Effector memory CD8-positive, alpha-beta T cell (primary cell): ENCODE measurements around the gene TMEM256.

ENCODE experiments used
- ATAC-seq: fragments of 150-1000 bp; cut with Tn5 transposase; replicated peaks from 2 replicates; pipeline ENCODE4 v1.10.0; 2021; ENCODE audit warnings: mild to moderate bottlenecking, moderate library complexity
- DNase-seq, 3 experiments: peaks; one replicate each; pipeline ENCODE4 v3.0.0; 2021
- H3K27ac Mint-ChIP-seq, 2 donors: one replicate each; pipeline ENCODE4 v1.8.0; 2022; ENCODE audit warnings: mild to moderate bottlenecking in 2 of 2, mixed read lengths in 2 of 2, moderate library complexity in 2 of 2
- H3K27me3 Mint-ChIP-seq, 2 donors: one replicate each; pipeline ENCODE4 v1.8.0; 2022; ENCODE audit warnings: mixed read lengths in 2 of 2
- H3K36me3 Mint-ChIP-seq: one replicate; pipeline ENCODE4 v1.8.0; 2022; ENCODE audit warnings: mild to moderate bottlenecking, moderate library complexity, mixed read lengths; ENCODE audit not compliant: insufficient read depth
- H3K4me1 Mint-ChIP-seq, 2 donors: one replicate each; pipeline ENCODE4 v1.8.0; 2022; ENCODE audit warnings: low read depth in 2 of 2, mixed read lengths in 2 of 2
- H3K4me3 Mint-ChIP-seq, 2 donors: one replicate each; pipeline ENCODE4 v1.8.0; 2022; ENCODE audit warnings: mild to moderate bottlenecking in 2 of 2, mixed read lengths in 2 of 2, moderate library complexity in 2 of 2
- H3K9me3 Mint-ChIP-seq, 2 donors: one replicate each; pipeline ENCODE4 v1.8.0; 2022; ENCODE audit warnings: mixed read lengths in 2 of 2

Gene TMEM256

DNA sequence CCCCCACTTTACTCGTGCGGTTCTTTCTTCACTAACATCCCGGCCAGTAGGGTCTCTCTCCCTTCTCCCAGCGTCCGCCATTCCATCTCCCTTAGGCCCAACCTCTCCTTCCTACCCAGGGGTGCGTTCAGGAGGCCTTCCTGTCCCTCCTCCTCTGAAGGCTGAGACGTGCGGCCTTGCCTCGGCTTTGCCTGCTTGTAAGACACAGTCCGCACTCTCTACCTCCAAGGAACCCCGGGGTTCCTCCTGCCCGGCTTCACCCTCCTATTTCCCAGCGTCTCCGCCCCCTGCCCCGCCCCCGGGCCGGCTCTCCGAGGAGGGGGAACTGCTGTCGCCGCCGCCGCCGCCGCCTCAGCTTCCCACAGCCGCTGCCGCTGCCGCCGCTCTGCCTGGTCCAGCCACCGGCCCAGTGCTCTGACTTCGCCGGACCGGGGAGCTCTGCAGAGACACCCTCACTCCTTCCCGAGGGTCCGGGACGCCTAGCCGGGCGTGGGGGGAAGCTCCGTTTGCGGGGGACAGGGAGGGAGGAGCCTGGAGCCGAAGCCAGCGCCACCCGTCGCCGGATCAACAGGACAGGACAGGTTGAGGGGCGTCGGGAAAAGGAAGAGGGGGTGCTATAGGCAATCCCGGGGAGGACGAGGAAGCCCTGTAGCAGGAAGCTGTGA is 34.2 kb upstream of the TMEM256 start:
- no peak for ATAC-seq
- peak overlapping the region; percentile 60 to 76 for H3K4me3 Mint-ChIP-seq
- peak overlapping the region in 1 of 2 donors; percentile 16 for H3K27ac Mint-ChIP-seq
- H3K4me1 Mint-ChIP-seq: peaks cover 34 to 41% of the 10 kb centered on the region in 2 donors
- peaks cover 28% of the 10 kb centered on the region for H3K36me3 Mint-ChIP-seq
- no peaks in the 10 kb centered on the region for H3K9me3 Mint-ChIP-seq
- DNase-seq: peak in 1 of 3 experiments; percentile 12
- H3K27me3 Mint-ChIP-seq: peaks cover 40 to 53% of the 10 kb centered on the region in 2 donors

DNA sequence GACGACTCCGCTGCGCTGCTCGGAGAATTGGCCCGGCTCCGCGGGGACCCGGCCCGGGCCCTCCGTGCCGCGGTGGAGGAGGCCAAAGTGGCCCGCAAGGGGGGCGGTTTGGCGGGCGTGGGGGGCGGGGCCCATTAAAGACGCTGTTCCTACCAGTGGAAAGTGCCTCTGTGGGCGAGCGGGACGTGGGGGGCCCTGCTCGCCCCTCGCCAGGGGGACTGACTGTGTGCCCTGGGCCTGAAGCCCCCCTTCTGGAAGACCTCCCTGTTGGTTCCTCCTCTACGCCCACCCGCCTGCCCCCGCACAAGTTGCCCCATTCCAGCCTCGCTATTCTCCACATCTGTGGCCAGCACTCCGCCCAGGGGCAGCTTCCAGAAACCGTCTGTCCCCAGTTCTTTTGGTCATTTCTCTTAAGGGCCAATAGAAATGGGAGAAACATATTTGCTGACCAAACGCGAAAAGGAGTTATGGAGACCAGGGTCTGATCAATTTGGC is 33.5 kb upstream of the TMEM256 start:
- H3K9me3 Mint-ChIP-seq: no peaks in the 10 kb centered on the region
- ATAC-seq (no peak), DNase-seq (no peak)
- H3K27ac Mint-ChIP-seq: peak overlapping the region in 1 of 2 donors; percentile 93
- peak overlapping the region; percentile 93 to 97 for H3K4me3 Mint-ChIP-seq
- peaks cover 28% of the 10 kb centered on the region for H3K36me3 Mint-ChIP-seq
- peaks cover 35 to 49% of the 10 kb centered on the region in 2 donors for H3K27me3 Mint-ChIP-seq
- peaks cover 34 to 41% of the 10 kb centered on the region in 2 donors for H3K4me1 Mint-ChIP-seq

DNA sequence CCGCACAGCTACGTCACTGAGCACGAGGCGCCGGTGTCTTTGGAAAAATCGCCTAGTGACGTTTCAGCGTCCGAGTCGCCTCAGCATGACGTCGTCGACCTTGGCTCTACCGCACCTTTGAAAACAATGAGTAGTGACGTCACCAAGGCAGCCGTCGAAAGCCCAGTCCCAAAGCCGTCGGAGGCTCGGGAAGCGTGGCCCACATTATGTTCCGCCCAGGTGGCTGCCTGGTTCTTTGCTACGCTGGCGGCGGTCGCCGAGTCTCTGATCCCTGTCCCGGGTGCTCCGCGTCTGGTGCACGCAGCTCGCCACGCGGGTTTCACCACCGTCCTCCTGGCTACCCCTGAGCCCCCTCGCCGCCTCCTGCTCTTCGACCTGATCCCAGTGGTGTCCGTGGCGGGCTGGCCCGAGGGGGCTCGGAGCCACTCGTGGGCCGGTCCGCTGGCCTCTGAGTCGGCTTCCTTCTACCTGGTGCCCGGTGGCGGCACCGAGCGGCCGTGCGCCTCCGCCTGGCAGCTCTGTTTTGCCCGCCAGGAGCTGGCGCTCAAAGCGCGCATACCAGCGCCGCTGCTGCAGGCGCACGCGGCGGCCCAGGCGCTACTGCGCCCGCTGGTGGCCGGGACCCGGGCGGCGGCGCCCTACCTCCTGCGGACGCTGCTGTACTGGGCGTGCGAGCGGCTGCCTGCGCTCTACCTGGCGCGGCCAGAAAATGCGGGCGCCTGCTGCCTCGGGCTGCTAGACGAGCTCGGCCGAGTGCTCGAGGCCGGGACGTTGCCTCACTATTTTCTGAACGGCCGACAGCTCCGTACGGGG is 32.9 kb upstream of the TMEM256 start:
- Mint-ChIP-seq H3K36me3 (peaks cover 28% of the 10 kb centered on the region), H3K27me3 (peaks cover 29 to 43% of the 10 kb centered on the region in 2 donors), H3K4me3 (peak overlapping the region; percentile 93 to 97), H3K4me1 (peaks cover 34 to 41% of the 10 kb centered on the region in 2 donors), H3K27ac (peak overlapping the region; percentile 68 to 93), H3K9me3 (no peaks in the 10 kb centered on the region)
- peak; percentile 65 for ATAC-seq
- peak; percentile 72 to 82 (median 78) for DNase-seq

DNA sequence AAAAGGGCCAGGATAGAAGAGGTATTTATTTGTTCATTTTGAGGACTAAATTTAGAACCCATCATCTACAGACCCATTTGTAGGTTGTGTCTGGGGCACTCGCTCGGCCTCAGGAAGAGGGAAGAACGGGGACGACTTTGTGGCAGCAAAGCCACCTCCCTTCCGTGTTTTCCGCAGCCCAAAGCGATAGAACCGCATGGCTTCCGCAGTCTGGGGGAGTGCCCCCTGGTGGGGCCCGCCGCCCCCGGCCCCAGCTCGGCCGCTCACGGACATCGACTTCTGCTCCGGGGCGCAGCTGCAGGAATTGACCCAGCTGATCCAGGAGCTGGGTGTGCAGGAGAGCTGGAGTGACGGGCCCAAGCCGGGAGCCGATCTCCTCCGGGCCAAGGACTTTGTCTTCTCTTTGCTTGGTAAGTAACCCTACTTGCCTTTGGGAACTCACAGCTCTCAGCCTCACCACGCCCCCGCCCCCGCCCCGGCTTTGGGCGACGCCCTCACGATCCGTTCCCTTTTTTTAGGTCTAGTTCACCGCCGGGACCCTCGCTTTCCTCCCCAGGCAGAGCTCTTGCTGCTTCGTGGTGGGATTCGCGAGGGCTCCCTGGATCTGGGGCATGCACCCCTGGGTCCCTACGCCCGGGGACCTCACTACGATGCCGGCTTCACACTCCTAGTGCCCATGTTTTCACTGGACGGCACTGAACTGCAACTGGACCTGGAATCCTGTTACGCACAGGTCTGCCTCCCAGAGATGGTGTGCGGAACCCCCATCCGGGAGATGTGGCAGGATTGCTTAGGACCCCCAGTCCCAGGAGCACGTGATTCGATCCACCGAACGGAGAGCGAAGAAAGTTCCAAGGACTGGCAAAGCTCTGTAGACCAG is 32.0 kb upstream of the TMEM256 start:
- Mint-ChIP-seq H3K9me3 (no peaks in the 10 kb centered on the region), H3K27ac (peak overlapping the region; percentile 90 to 93), H3K27me3 (peaks cover 22 to 34% of the 10 kb centered on the region in 2 donors), H3K4me1 (peaks cover 34 to 41% of the 10 kb centered on the region in 2 donors), H3K36me3 (peaks cover 28% of the 10 kb centered on the region), H3K4me3 (peak overlapping the region; percentile 93 to 97)
- peak; percentile 11 to 41 (median 27) for DNase-seq
- peak; percentile 37 for ATAC-seq

DNA sequence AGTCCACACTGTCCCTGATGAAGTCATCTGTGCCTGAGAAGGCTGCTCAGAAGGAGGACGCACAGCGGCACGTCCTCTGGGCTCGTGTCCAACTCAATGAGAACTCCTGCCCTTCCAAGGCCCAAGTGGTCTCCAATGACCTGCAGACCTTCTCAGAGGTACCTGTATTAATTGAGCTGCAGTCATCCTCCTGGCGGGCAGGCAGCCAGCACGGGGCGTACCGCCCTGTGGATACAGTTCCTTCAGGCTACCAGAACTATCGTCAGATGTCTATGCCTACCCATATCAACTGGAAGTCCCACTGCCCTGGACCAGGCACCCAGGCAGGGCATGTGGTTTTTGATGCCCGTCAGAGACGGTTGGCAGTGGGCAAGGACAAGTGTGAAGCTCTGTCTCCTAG is 28.4 kb upstream of the TMEM256 start:
- Mint-ChIP-seq H3K27ac (no peak overlapping the region), H3K36me3 (peaks cover 21% of the 10 kb centered on the region), H3K27me3 (no peaks in the 10 kb centered on the region), H3K4me1 (peaks cover 16 to 19% of the 10 kb centered on the region in 2 donors), H3K4me3 (no peak overlapping the region), H3K9me3 (no peaks in the 10 kb centered on the region)
- DNase-seq (no peak), ATAC-seq (no peak)

DNA sequence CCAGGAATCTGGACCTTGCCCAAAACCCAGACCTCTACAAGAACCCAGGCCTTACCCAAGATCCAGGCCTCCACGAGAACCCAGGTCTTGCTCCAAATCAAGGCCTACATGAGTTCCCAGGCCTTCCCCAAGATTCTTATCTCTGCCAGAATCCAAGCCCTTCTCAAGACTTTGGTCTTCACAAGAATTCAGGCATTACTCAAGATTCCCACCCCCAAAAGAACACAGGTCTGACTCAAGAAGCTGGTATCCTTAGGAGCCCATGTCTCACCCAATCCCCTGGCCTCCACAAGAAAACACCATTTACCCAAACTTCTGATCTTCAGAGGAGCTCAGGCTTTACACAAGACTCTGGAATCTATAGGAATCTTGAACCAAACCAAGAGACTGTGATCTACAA is 27.3 kb upstream of the TMEM256 start:
- Mint-ChIP-seq H3K4me1 (peaks cover 9 to 12% of the 10 kb centered on the region in 2 donors), H3K4me3 (no peak overlapping the region), H3K9me3 (no peaks in the 10 kb centered on the region), H3K27ac (no peak overlapping the region), H3K36me3 (peaks cover 10% of the 10 kb centered on the region), H3K27me3 (no peaks in the 10 kb centered on the region)
- DNase-seq: no peak
- no peak for ATAC-seq

DNA sequence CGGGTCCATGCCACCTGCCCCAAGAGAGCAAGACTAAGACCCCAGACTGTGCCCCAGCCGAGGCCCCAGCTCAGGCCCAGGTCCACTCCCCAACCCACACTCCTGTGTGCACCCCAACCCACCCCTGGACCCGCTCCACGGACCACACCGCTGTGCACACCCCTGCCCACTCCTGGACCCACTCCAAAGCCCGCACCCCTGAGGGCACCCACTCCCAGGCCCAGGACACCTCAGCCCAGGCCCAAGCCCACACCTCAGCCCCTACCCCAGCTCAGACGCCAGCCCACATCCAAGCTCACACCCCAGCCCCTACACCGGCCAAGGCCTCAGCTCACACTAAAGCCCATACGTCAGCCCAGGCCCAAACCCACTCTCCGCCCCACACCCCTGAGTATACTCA is 25.8 kb upstream of the TMEM256 start:
- Mint-ChIP-seq H3K4me3 (no peak overlapping the region), H3K9me3 (no peaks in the 10 kb centered on the region), H3K27ac (no peak overlapping the region), H3K36me3 (no peaks in the 10 kb centered on the region), H3K4me1 (no peaks in the 10 kb centered on the region), H3K27me3 (no peaks in the 10 kb centered on the region)
- ATAC-seq: no peak
- no peak for DNase-seq

DNA sequence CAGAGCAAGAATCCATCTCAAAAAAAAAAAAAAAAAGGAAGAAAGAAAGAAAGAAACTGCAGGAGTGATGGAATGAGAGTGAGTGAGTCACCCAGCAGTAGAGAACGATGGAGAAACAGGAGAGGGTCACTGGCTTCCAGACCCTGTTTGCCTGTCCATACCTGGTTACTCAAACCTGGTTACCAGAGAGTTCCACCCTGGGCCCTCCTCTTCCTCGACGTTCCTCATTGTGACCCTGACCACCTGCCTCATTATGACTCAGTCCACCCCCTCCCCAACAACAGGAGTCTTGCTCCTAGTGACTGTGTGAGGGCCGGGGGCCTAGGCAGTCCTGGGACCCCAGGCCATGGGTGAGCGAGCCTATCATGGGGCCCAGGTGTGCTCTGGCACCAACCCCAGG is 24.7 kb upstream of the TMEM256 start, which contains the start of gene SPEM3:
Gene SPEM3 (plus strand): TSS at position 301 of the 400 bp plus-strand sequence. CDS start 46 bp downstream, at position 347.
- H3K36me3 Mint-ChIP-seq: no peaks in the 10 kb centered on the region
- peaks cover 0 to 1% of the 10 kb centered on the region in 2 donors for H3K4me1 Mint-ChIP-seq
- H3K9me3 Mint-ChIP-seq: no peaks in the 10 kb centered on the region
- H3K27ac Mint-ChIP-seq: no peak within 1 kb of the TSS
- H3K27me3 Mint-ChIP-seq: no peaks in the 10 kb centered on the region
- ATAC-seq: no peak
- no peak for DNase-seq
- no peak within 1 kb of the TSS for H3K4me3 Mint-ChIP-seq

DNA sequence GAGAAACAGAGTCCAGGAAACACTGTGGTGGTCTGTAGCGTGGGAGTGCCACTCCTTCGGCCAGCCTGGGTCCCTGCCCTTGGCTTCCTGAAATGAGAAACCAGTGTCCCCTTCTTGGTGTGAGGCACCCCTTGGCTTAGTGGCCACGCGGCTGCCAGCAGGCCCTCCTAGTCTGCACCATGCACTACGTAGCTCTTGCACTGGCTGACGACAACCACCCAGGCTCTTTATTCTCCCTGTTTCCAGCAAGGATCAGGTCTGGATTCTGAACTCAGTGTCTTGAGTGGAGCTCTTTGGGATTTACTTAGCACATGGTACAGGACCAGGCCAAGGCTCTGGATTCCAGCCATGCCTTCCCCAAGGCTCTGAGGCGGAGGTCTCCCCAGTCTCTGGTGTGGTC is 23.7 kb upstream of the TMEM256 start:
- H3K9me3 Mint-ChIP-seq: no peaks in the 10 kb centered on the region
- no peaks in the 10 kb centered on the region for H3K27me3 Mint-ChIP-seq
- ATAC-seq: no peak
- H3K4me1 Mint-ChIP-seq: peaks cover 0 to 1% of the 10 kb centered on the region in 2 donors
- no peak overlapping the region for H3K4me3 Mint-ChIP-seq
- H3K36me3 Mint-ChIP-seq: no peaks in the 10 kb centered on the region
- no peak for DNase-seq
- no peak overlapping the region for H3K27ac Mint-ChIP-seq

DNA sequence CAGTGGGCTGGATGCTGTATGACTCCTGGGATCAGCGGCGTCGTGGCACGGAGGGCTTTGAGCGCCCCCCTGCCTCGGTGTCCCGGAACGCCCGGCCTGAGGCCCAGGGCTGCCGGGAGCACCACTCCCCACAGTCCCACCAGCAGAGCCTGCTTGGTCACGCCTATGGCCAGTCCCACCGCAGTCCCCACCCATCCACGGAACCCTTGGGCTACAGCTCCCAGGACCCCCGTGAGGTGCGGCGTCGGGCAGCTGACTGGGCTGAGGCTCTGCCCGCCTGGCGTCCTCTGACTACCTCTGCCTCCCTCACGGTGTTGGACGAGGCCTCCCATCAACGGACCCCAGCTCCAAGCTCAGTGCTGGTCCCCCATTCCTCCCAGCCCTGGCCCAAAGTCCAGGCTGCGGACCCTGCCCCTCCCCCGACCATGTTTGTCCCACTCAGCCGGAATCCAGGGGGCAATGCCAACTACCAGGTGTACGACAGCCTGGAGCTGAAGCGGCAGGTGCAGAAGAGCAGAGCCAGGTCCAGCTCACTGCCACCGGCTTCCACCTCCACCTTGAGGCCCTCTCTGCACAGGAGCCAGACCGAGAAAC is 23.1 kb upstream of the TMEM256 start:
- ATAC-seq: no peak
- DNase-seq: no peak
- Mint-ChIP-seq H3K27me3 (no peaks in the 10 kb centered on the region), H3K9me3 (no peaks in the 10 kb centered on the region), H3K4me1 (peaks cover 0 to 1% of the 10 kb centered on the region in 2 donors), H3K36me3 (no peaks in the 10 kb centered on the region), H3K27ac (no peak overlapping the region), H3K4me3 (no peak overlapping the region)

DNA sequence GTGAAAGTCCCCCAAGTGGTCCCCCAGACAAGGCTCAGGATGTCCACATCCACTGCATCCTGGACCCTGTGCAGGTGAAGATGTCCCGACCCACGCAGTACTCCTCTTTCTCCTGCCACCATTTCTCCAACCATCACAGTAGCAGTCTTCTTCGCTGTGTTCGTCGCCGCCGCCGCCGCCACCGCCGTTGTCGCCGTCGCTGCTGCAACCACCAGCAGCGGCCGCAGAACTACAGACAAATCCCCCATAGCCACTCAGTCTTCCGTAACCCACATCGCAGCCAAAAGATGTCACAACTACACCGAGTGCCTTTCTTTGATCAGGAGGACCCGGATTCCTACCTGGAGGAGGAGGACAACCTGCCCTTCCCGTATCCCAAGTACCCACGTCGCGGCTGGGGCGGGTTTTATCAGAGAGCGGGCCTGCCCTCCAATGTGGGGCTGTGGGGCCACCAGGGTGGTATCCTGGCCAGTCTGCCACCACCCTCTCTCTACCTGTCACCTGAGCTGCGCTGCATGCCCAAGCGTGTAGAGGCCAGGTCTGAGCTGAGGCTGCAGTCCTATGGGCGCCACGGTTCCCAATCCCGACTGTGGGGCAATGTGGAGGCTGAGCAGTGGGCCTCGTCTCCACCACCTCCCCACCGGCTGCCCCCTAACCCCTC is 22.4 kb upstream of the TMEM256 start:
- H3K4me1 Mint-ChIP-seq: peaks cover 0 to 1% of the 10 kb centered on the region in 2 donors
- H3K9me3 Mint-ChIP-seq: no peaks in the 10 kb centered on the region
- H3K27ac Mint-ChIP-seq: no peak overlapping the region
- H3K4me3 Mint-ChIP-seq: no peak overlapping the region
- DNase-seq: no peak
- H3K27me3 Mint-ChIP-seq: no peaks in the 10 kb centered on the region
- ATAC-seq: no peak
- H3K36me3 Mint-ChIP-seq: no peaks in the 10 kb centered on the region

DNA sequence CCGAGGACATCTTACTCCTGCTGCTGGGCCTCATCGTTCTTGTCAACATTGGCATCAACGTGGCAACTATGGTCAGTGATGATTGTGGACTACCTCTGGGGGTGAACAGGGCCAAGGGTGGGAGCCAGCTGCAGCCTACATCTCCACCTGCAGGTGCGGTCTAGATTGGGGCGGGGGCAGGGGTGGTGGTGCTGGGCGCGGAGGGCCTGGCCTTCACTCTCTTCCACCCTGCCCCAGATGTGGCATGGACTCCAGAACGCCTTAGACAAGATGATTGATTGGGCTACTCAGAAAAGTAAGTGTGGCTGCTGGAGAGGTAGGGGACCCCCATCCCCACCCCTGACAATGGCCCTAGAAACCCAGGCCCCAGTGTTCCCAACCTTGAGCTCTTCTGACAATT is 21.9 kb upstream of the TMEM256 start:
- Mint-ChIP-seq H3K36me3 (no peaks in the 10 kb centered on the region), H3K4me3 (no peak overlapping the region), H3K27ac (no peak overlapping the region)

More for the DNA sequence above, 21.9 kb upstream of the TMEM256 start:
- no peak for ATAC-seq
- no peak for DNase-seq
- Mint-ChIP-seq H3K27me3 (no peaks in the 10 kb centered on the region), H3K9me3 (no peaks in the 10 kb centered on the region), H3K4me1 (peaks cover 0 to 1% of the 10 kb centered on the region in 2 donors)
